ENCODE results near the gene RPL12.

GRCh38 chr9:127473932-127474331 is 22.7 kb upstream of the RPL12 start:
- TF ChIP-seq EZH2 (IDR thresholded peaks at IDR 0.05; ENCODE audit: borderline replicate concordance, low read depth, low read length, severe bottlenecking) (no peak), CTCF (IDR thresholded peaks at IDR 0.05; ENCODE audit: borderline replicate concordance, extremely low read depth, low read length, poor library complexity, severe bottlenecking) (no peak)
